IMR-90 (cell line): ENCODE data around the gene PLGRKT. TPM values are rescaled to one million over a fixed set of nuclear protein-coding genes. Genes with fewer than 3 reads are reported as not detected.

Experiments
- ATAC-seq: fragments of 200-7000 bp; cut with Tn5 transposase; 2 replicates; pipeline ENCODE4 v1.9.1; 2020; ENCODE audit warnings: low read depth, mild to moderate bottlenecking, moderate library complexity
- BruUV-seq: library from RNA; stranded (reverse); fragments of 400-500 nt; replicated peaks from 2 replicates; lab custom pipeline; 2021; lab: Mats Ljungman, UMichigan
- CTCF ChIA-PET: fragments of 300-600 bp; formaldehyde crosslinking; extraction: SDS; loops from one replicate; lab custom pipeline; 2021; ENCODE audit warnings: antibody characterized with exemption; lab: Yijun Ruan, JAX
- POLR2A ChIA-PET: fragments of 300-600 bp; sonication (Branson Sonifier 250); formaldehyde crosslinking; loops from one replicate; lab custom pipeline; 2022; ENCODE audit warnings: antibody characterized with exemption; ENCODE audit not compliant: unreplicated experiment; lab: Charles Lee
- DNase-seq: peaks from one replicate; pipeline ENCODE4 v3.0.0; 2013
- H2AFZ ChIP-seq: replicated peaks from 2 replicates; pipeline ENCODE3; 2013; ENCODE audit warnings: low read length, mild to moderate bottlenecking; ENCODE audit not compliant: poor library complexity
- H2AK5ac ChIP-seq: 2 replicates; pipeline ENCODE4 v1.6.1; 2013; ENCODE audit warnings: low read depth, low read length, inconsistent platforms
- H2AK9ac ChIP-seq: replicated peaks from 2 replicates; pipeline ENCODE3; 2013; ENCODE audit warnings: mild to moderate bottlenecking, low read depth, low read length, moderate library complexity; ENCODE audit not compliant: poor library complexity
- H2BK120ac ChIP-seq: 2 replicates; pipeline ENCODE4 v1.6.1; 2013; ENCODE audit warnings: low read depth, low read length, inconsistent platforms
- H2BK15ac ChIP-seq: 3 replicates; pipeline ENCODE4 v1.6.1; 2013; ENCODE audit warnings: low read depth, low read length, inconsistent platforms
- H2BK20ac ChIP-seq: 2 replicates; pipeline ENCODE4 v1.6.1; 2013; ENCODE audit warnings: low read depth, mild to moderate bottlenecking, inconsistent platforms, low read length, moderate library complexity
- H2BK5ac ChIP-seq: 2 replicates; pipeline ENCODE4 v1.6.1; 2013; ENCODE audit warnings: mild to moderate bottlenecking, low read depth, low read length, inconsistent platforms; ENCODE audit not compliant: poor library complexity, severe bottlenecking
- H3K14ac ChIP-seq: replicated peaks from 2 replicates; pipeline ENCODE4 v1.6.1; 2013; ENCODE audit warnings: low read depth, low read length, inconsistent platforms
- H3K18ac ChIP-seq: 2 replicates; pipeline ENCODE4 v1.6.1; 2013; ENCODE audit warnings: low read depth, low read length, control low read depth
- H3K23ac ChIP-seq: 2 replicates; pipeline ENCODE4 v1.6.1; 2013; ENCODE audit warnings: low read depth, low read length, inconsistent platforms
- H3K27ac ChIP-seq: 2 replicates; pipeline ENCODE4 v1.5.1; 2013; ENCODE audit warnings: mild to moderate bottlenecking, control low read depth, low read length; ENCODE audit not compliant: insufficient read depth
- H3K27me3 ChIP-seq: 2 replicates; pipeline ENCODE4 v1.6.1; 2013; ENCODE audit warnings: low read length; ENCODE audit not compliant: control insufficient read depth, insufficient read depth
- H3K36me3 ChIP-seq: 2 replicates; pipeline ENCODE4 v1.6.1; 2013; ENCODE audit warnings: low read length, mixed read lengths; ENCODE audit not compliant: control insufficient read depth, insufficient read depth
- H3K4ac ChIP-seq: 2 replicates; pipeline ENCODE4 v1.6.1; 2013; ENCODE audit warnings: low read depth, low read length, inconsistent platforms
- H3K4me1 ChIP-seq: 2 replicates; pipeline ENCODE4 v1.6.1; 2013; ENCODE audit warnings: low read length, mixed read lengths; ENCODE audit not compliant: control insufficient read depth, insufficient read depth
- H3K4me2 ChIP-seq: 2 replicates; pipeline ENCODE4 v1.6.1; 2013; ENCODE audit warnings: low read depth, mild to moderate bottlenecking, control low read depth, low read length, moderate library complexity
- H3K4me3 ChIP-seq: 2 replicates; pipeline ENCODE4 v1.5.1; 2013; ENCODE audit warnings: low read depth, mild to moderate bottlenecking, control low read depth, low read length, moderate library complexity; ENCODE audit not compliant: insufficient read depth
- H3K56ac ChIP-seq: 2 replicates; pipeline ENCODE4 v1.6.1; 2013; ENCODE audit warnings: low read length, inconsistent platforms; ENCODE audit not compliant: insufficient read depth; ENCODE audit errors: extremely low read depth
- H3K79me1 ChIP-seq, 2 experiments: 2 replicates each; pipeline ENCODE4 v1.6.1; 2013; ENCODE audit warnings: low read length in 2 of 2, inconsistent platforms in 1 of 2, low read depth in 1 of 2
- H3K9ac ChIP-seq: 2 replicates; pipeline ENCODE4 v1.6.1; 2013; ENCODE audit warnings: low read depth, low read length, control low read depth
- H3K9me1 ChIP-seq: 2 replicates; pipeline ENCODE4 v1.6.1; 2013; ENCODE audit warnings: low read length, inconsistent platforms; ENCODE audit not compliant: insufficient read depth
- H3K9me3 ChIP-seq: 2 replicates; pipeline ENCODE4 v1.6.1; 2013; ENCODE audit warnings: low read length; ENCODE audit not compliant: control insufficient read depth, insufficient read depth
- H4K20me1 ChIP-seq: 2 replicates; pipeline ENCODE4 v1.6.1; 2013; ENCODE audit warnings: low read length, inconsistent platforms; ENCODE audit not compliant: insufficient read depth
- H4K5ac ChIP-seq: 2 replicates; pipeline ENCODE4 v1.6.1; 2013; ENCODE audit warnings: mild to moderate bottlenecking, low read depth, low read length, control low read depth
- H4K8ac ChIP-seq, 2 experiments: 2 replicates each; pipeline ENCODE4 v1.6.1; 2013; ENCODE audit warnings: low read depth in 2 of 2, low read length in 2 of 2, control low read depth in 1 of 2, inconsistent platforms in 1 of 2
- H4K91ac ChIP-seq: 2 replicates; pipeline ENCODE4 v1.6.1; 2013; ENCODE audit warnings: low read depth, low read length, inconsistent platforms; ENCODE audit not compliant: insufficient read depth
- BHLHE40 ChIP-seq: fragments of 150-350 bp; IDR thresholded peaks from 2 replicates; pipeline ENCODE4 v1.6.1; 2016; ENCODE audit warnings: mild to moderate bottlenecking, low read depth, low read length
- CEBPB ChIP-seq: IDR thresholded peaks from 2 replicates; pipeline ENCODE4 v1.6.1; 2012; ENCODE audit warnings: low read depth, low read length, improper control_type of control experiment
- CHD1 ChIP-seq: IDR thresholded peaks from 2 replicates; pipeline ENCODE4 v1.6.1; 2012; ENCODE audit warnings: low read depth, low read length, improper control_type of control experiment
- CTCF ChIP-seq: conservative IDR thresholded peaks from 2 replicates; pipeline ENCODE4 v1.5.1; 2012; ENCODE audit warnings: mild to moderate bottlenecking, low read depth, low read length, improper control_type of control experiment
- FOS ChIP-seq: fragments of 150-350 bp; IDR thresholded peaks from 2 replicates; pipeline ENCODE4 v1.6.1; 2016; ENCODE audit warnings: low read depth, low read length
- MAZ ChIP-seq: IDR thresholded peaks from 2 replicates; pipeline ENCODE4 v1.6.1; 2012; ENCODE audit warnings: low read depth, mild to moderate bottlenecking, low read length, improper control_type of control experiment, moderate library complexity, borderline replicate concordance
- RAD21 ChIP-seq: IDR thresholded peaks from 2 replicates; pipeline ENCODE4 v1.6.1; 2012; ENCODE audit warnings: low read length, improper control_type of control experiment
- RCOR1 ChIP-seq: IDR thresholded peaks from 2 replicates; pipeline ENCODE4 v1.6.1; 2012; ENCODE audit warnings: mild to moderate bottlenecking, low read length, improper control_type of control experiment; ENCODE audit not compliant: insufficient replicate concordance
- RFX5 ChIP-seq: IDR thresholded peaks from 2 replicates; pipeline ENCODE4 v1.8.0; 2012; ENCODE audit warnings: low read depth, mild to moderate bottlenecking, low read length, moderate library complexity
- SMC3 ChIP-seq: fragments of 150-350 bp; IDR thresholded peaks from 2 replicates; pipeline ENCODE4 v1.6.1; 2016; ENCODE audit warnings: low read depth, mild to moderate bottlenecking, antibody characterized with exemption, low read length, moderate library complexity
- USF2 ChIP-seq: fragments of 150-350 bp; IDR thresholded peaks from 2 replicates; pipeline ENCODE4 v1.6.1; 2017; ENCODE audit warnings: mild to moderate bottlenecking, antibody characterized with exemption, low read length, low read depth
- dilution Hi-C: fragments of 300-500 bp; cut with HindIII; formaldehyde crosslinking; loops from one replicate; pipeline ENCODE4 v1.14.3; 2018; ENCODE audit warnings: low sequenced_read_pairs; ENCODE audit not compliant: unreplicated experiment
- in situ Hi-C: fragments of 300-500 bp; cut with MboI; formaldehyde crosslinking; loops from 3 replicates; pipeline ENCODE4 v1.14.3; 2019; ENCODE audit warnings: low sequenced_read_pairs, inconsistent platforms, mixed read lengths
- intact Hi-C: fragments of 100-400 bp; cut with micrococcal nuclease; formaldehyde crosslinking; loops from 2 replicates; pipeline ENCODE4 v1.10.0; 2022
- polyA plus RNA-seq, 3 experiments: library from polyadenylated mRNA; depleted of rRNA; stranded (reverse); fragments of >200 nt; gene quantifications; 2 replicates each; pipeline ENCODE4 v1.2.3, GENCODE V29; 2012; ENCODE audit warnings: low replicate concordance in 1 of 3
- total RNA-seq: library from RNA; depleted of rRNA; stranded (reverse); fragments of >200 nt; gene quantifications from 2 replicates; pipeline ENCODE4 v1.2.3, GENCODE V29; 2012

PLGRKT gene
- total and polyA plus RNA-seq, 2 of the 4 experiments (the other 2 are of a cell fraction), result 10.8 to 12.7 TPM

GRCh38 chr9:5310851-5311250, 126.9 kb downstream of the PLGRKT start:
- Histone ChIP-seq H3K9ac (no peak overlapping the region), H3K14ac (no peak overlapping the region), H3K23ac (no peak overlapping the region), H4K20me1 (no peaks in the 10 kb centered on the region), H3K4me1 (no peaks in the 10 kb centered on the region), H3K4me3 (no peak overlapping the region), H4K8ac (no peak overlapping the region), H2BK5ac (no peak overlapping the region), H2BK120ac (no peak overlapping the region), H2AK9ac (no peak overlapping the region), H3K79me1 (no peaks in the 10 kb centered on the region), H2BK15ac (no peak overlapping the region), H2BK20ac (no peak overlapping the region), H3K9me3 (peaks cover 5% of the 10 kb centered on the region), H2AK5ac (no peak overlapping the region), H2AFZ (no peak overlapping the region), H3K36me3 (no peaks in the 10 kb centered on the region), H3K56ac (no peak overlapping the region), H3K27me3 (peaks cover 26% of the 10 kb centered on the region), H3K4ac (no peak overlapping the region), H3K27ac (no peak overlapping the region), H3K18ac (no peak overlapping the region), H3K9me1 (no peaks in the 10 kb centered on the region), H4K91ac (no peak overlapping the region), H4K5ac (no peak overlapping the region), H3K4me2 (no peak overlapping the region)
- no peak for ATAC-seq
- no peak for DNase-seq
- intact Hi-C loops, result no loop called here
- CTCF ChIA-PET, result no interaction called here
- BruUV-seq, result no TSS peak
- dilution Hi-C loops, result no loop called here
- in situ Hi-C loops, result no loop called here
- TF ChIP-seq USF2 (no peak), CEBPB (no peak), CTCF (no peak), RAD21 (no peak), CHD1 (no peak), SMC3 (no peak), BHLHE40 (no peak), RFX5 (no peak), RCOR1 (no peak), FOS (no peak), MAZ (no peak)
- POLR2A ChIA-PET, result no interaction called here
